PC-3 (cell line): ENCODE results near the gene CUEDC2.

Experiments used
- CTCF ChIP-seq: fragments of 300-600 bp; sonication (generic); conservative IDR thresholded peaks from 2 replicates; pipeline ENCODE4 v1.5.1; 2017; ENCODE audit warnings: antibody characterized with exemption, low read depth, mild to moderate bottlenecking, low read length
- EZH2 ChIP-seq: fragments of 300-600 bp; sonication (generic); IDR thresholded peaks from one replicate; pipeline ENCODE4 v1.6.1; 2017; ENCODE audit warnings: antibody characterized with exemption, mild to moderate bottlenecking, low read length; ENCODE audit not compliant: unreplicated experiment

- no peak for TF ChIP-seq CTCF
- no peak for TF ChIP-seq EZH2
These were observed 44.2 kb upstream of the CUEDC2 start for GRCh38 chr10:102476466-102477141.
